ENCODE results near the gene RAD21L1.

DNA sequence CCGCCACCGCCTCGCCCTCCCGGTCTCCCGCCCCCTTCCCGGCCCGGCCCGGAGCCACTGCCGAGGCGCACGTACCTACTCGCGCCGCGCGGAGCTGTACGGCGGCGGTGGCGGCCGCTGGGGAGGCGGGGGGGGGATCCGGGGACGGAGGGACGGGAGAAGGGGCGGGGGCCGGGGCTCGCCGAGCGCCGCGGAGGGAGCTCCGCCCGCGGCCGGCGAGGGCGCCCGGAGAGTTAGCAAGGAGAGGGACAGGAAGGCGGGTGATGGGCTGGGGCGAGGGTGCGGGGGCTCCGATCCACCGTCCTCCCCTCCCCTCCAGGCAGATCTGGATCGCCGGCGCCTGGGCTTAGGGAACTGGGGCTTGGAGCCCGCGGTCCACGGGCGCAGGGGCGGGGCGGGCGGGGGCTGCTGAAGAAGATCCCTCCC is 40.5 kb upstream of the RAD21L1 start:
- no peak for TF ChIP-seq SP1 (IDR thresholded peaks at IDR 0.05)
- TF ChIP-seq, protein P1, sequence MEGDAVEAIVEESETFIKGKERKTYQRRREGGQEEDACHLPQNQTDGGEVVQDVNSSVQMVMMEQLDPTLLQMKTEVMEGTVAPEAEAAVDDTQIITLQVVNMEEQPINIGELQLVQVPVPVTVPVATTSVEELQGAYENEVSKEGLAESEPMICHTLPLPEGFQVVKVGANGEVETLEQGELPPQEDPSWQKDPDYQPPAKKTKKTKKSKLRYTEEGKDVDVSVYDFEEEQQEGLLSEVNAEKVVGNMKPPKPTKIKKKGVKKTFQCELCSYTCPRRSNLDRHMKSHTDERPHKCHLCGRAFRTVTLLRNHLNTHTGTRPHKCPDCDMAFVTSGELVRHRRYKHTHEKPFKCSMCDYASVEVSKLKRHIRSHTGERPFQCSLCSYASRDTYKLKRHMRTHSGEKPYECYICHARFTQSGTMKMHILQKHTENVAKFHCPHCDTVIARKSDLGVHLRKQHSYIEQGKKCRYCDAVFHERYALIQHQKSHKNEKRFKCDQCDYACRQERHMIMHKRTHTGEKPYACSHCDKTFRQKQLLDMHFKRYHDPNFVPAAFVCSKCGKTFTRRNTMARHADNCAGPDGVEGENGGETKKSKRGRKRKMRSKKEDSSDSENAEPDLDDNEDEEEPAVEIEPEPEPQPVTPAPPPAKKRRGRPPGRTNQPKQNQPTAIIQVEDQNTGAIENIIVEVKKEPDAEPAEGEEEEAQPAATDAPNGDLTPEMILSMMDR (IDR thresholded peaks at IDR 0.05; ENCODE audit: low read depth, low read length, missing input control): no peak
- TF ChIP-seq JUND (IDR thresholded peaks at IDR 0.05): no peak
- no peak for TF ChIP-seq FOXA1 (IDR thresholded peaks at IDR 0.05)
- TF ChIP-seq GABPA (IDR thresholded peaks at IDR 0.05 in 1 of 2, conservative IDR thresholded peaks at IDR 0.05 in 1 of 2): no peak
- TF ChIP-seq TAF1 (conservative IDR thresholded peaks at IDR 0.05): no peak
- no peak for TF ChIP-seq RAD21 (IDR thresholded peaks at IDR 0.05)
- no peak for TF ChIP-seq RXRA (IDR thresholded peaks at IDR 0.05)
- TF ChIP-seq, protein P2, sequence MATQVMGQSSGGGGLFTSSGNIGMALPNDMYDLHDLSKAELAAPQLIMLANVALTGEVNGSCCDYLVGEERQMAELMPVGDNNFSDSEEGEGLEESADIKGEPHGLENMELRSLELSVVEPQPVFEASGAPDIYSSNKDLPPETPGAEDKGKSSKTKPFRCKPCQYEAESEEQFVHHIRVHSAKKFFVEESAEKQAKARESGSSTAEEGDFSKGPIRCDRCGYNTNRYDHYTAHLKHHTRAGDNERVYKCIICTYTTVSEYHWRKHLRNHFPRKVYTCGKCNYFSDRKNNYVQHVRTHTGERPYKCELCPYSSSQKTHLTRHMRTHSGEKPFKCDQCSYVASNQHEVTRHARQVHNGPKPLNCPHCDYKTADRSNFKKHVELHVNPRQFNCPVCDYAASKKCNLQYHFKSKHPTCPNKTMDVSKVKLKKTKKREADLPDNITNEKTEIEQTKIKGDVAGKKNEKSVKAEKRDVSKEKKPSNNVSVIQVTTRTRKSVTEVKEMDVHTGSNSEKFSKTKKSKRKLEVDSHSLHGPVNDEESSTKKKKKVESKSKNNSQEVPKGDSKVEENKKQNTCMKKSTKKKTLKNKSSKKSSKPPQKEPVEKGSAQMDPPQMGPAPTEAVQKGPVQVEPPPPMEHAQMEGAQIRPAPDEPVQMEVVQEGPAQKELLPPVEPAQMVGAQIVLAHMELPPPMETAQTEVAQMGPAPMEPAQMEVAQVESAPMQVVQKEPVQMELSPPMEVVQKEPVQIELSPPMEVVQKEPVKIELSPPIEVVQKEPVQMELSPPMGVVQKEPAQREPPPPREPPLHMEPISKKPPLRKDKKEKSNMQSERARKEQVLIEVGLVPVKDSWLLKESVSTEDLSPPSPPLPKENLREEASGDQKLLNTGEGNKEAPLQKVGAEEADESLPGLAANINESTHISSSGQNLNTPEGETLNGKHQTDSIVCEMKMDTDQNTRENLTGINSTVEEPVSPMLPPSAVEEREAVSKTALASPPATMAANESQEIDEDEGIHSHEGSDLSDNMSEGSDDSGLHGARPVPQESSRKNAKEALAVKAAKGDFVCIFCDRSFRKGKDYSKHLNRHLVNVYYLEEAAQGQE (IDR thresholded peaks at IDR 0.05): no peak
- TF ChIP-seq, protein P3, sequence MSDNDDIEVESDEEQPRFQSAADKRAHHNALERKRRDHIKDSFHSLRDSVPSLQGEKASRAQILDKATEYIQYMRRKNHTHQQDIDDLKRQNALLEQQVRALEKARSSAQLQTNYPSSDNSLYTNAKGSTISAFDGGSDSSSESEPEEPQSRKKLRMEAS (IDR thresholded peaks at IDR 0.05): no peak
- TF ChIP-seq YY1 (IDR thresholded peaks at IDR 0.05): no peak

Data from liver (tissue), 3 donors.